ENCODE measurements around the gene UNC45A. TPM values are rescaled to one million over a fixed set of nuclear protein-coding genes. Genes with fewer than 3 reads are reported as not detected.

UNC45A gene
- total and polyA plus RNA-seq, 2 of the 13 experiments (the other 11 are each of a cell fraction or from before 2014, with no cell fraction given) = 33.8 to 39.7 TPM

- WGBS (ENCODE audit: low lambda C conversion rate) = 100% methylated on average over 3 of the region's 16 CpGs
- TF ChIP-seq KLF11 (CRISPR knock-in tag; IDR thresholded peaks at IDR 0.05) (no peak), ZNF878 (CRISPR knock-in tag; IDR thresholded peaks at IDR 0.05) (no peak), NFYC (CRISPR knock-in tag; IDR thresholded peaks at IDR 0.05) (no peak), RBFOX2 (IDR thresholded peaks at IDR 0.05; ENCODE audit: low read depth, low read length) (no peak), HMG20B (CRISPR knock-in tag; conservative IDR thresholded peaks at IDR 0.05) (no peak), PREB (CRISPR knock-in tag; IDR thresholded peaks at IDR 0.05) (no peak), DR1 (CRISPR knock-in tag; IDR thresholded peaks at IDR 0.05) (no peak), ZNF547 (CRISPR knock-in tag; IDR thresholded peaks at IDR 0.05) (no peak), DNMT3B (CRISPR knock-in tag; conservative IDR thresholded peaks at IDR 0.05) (no peak), KDM5A (IDR thresholded peaks at IDR 0.05; ENCODE audit: borderline replicate concordance, low read length) (no peak), MTA1 (CRISPR knock-in tag; IDR thresholded peaks at IDR 0.05; ENCODE audit: borderline replicate concordance) (no peak), ZBTB21 (CRISPR knock-in tag; IDR thresholded peaks at IDR 0.05) (no peak), MATR3 (CRISPR knock-in tag; IDR thresholded peaks at IDR 0.05) (no peak), TAF15 (IDR thresholded peaks at IDR 0.05; ENCODE audit: low read depth, low read length, poor library complexity, severe bottlenecking) (no peak), PBX2 (CRISPR knock-in tag; IDR thresholded peaks at IDR 0.05) (no peak), ZNF230 (CRISPR knock-in tag; IDR thresholded peaks at IDR 0.05) (no peak), GMEB2 (CRISPR knock-in tag; IDR thresholded peaks at IDR 0.05; ENCODE audit: low read depth) (no peak), ZEB1 (IDR thresholded peaks at IDR 0.05; ENCODE audit: insufficient replicate concordance, low read depth) (no peak), TIGD3 (CRISPR knock-in tag; IDR thresholded peaks at IDR 0.05; ENCODE audit: borderline replicate concordance) (no peak)
- Histone ChIP-seq H3K9me3 (ENCODE audit: low read length) (no peaks in the 10 kb centered on the region), H3K4me3 (replicated peaks in 1 of 3; ENCODE audit: insufficient read depth in 1 of 3, low read depth in 2 of 3, low read length in 3 of 3) (no peak overlapping the region), H3K27ac (ENCODE audit: extremely low read length, insufficient read depth, low read length) (no peak overlapping the region), H4K20me1 (ENCODE audit: insufficient read depth, low read length) (no peaks in the 10 kb centered on the region), H3K4me1 (ENCODE audit: insufficient read depth, low read length) (no peaks in the 10 kb centered on the region), H3K4me2 (ENCODE audit: low read depth, low read length) (no peak overlapping the region), H2AFZ (ENCODE audit: low read length) (no peak overlapping the region), H3K9ac (ENCODE audit: insufficient read depth, low read depth, low read length) (no peak overlapping the region), H3K79me2 (ENCODE audit: insufficient read depth, low read length) (no peaks in the 10 kb centered on the region), H3K36me3 (replicated peaks in 1 of 2; ENCODE audit: control insufficient read depth in 1 of 2, insufficient read depth in 2 of 2, low read length in 2 of 2) (peaks cover 24 to 73% of the 10 kb centered on the region in 2 experiments; a peak in 4 of 5 replicates), H3K27me3 (ENCODE audit: control insufficient read depth in 1 of 2, insufficient read depth in 2 of 2, low read length in 2 of 2) (no peaks in the 10 kb centered on the region)
- POLR2A ChIA-PET = interaction anchor here (1.7 kb wide), 1 partner anchor 8 kb away, joined by 6 read pairs; the partner anchor contains the start of gene RCCD1
- no peak for ATAC-seq
- intact Hi-C loops (cut with micrococcal nuclease; ENCODE audit: unreplicated experiment) = no loop called here
- DNase-seq (ENCODE audit: low spot score) = no peak
- in situ Hi-C loops (cut with HindIII; ENCODE audit: extremely low pct_ligation_motif_present, low pct_unique_long_range_greater_than_20kb) = loop anchor here (25.0 kb wide), 1 partner anchor 316 kb away; no protein-coding TSS in a partner anchor
- CTCF ChIA-PET (ENCODE audit: low intra/inter-chr PET ratio, low total read pairs) = no interaction called here
- no TSS peak for BruUV-seq (replicated peaks)
- no peak for FAIRE-seq
Observed at GRCh38 chr15:90946538-90946937, 11.5 kb downstream of the UNC45A start.

All from HepG2 (cell line).